ENCODE results near the gene TRPV3.

GRCh38 chr17:3569534-3570137 lies 12.0 kb upstream of the TRPV3 start:
- TF ChIP-seq, protein P1, sequence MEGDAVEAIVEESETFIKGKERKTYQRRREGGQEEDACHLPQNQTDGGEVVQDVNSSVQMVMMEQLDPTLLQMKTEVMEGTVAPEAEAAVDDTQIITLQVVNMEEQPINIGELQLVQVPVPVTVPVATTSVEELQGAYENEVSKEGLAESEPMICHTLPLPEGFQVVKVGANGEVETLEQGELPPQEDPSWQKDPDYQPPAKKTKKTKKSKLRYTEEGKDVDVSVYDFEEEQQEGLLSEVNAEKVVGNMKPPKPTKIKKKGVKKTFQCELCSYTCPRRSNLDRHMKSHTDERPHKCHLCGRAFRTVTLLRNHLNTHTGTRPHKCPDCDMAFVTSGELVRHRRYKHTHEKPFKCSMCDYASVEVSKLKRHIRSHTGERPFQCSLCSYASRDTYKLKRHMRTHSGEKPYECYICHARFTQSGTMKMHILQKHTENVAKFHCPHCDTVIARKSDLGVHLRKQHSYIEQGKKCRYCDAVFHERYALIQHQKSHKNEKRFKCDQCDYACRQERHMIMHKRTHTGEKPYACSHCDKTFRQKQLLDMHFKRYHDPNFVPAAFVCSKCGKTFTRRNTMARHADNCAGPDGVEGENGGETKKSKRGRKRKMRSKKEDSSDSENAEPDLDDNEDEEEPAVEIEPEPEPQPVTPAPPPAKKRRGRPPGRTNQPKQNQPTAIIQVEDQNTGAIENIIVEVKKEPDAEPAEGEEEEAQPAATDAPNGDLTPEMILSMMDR (conservative IDR thresholded peaks at IDR 0.05; ENCODE audit: low read length), result no peak
- TF ChIP-seq EZH2phosphoT487 (IDR thresholded peaks at IDR 0.05; ENCODE audit: borderline replicate concordance, low read depth, low read length), result no peak

Data from OCI-LY7 (cell line).